Astrocyte (in vitro differentiated cells and primary cell): Measurements from ENCODE around the gene IMMP2L. TPM values are rescaled to one million over a fixed set of nuclear protein-coding genes. Genes with fewer than 3 reads are reported as not detected.

Experiments
- DNase-seq: peaks from one replicate; pipeline ENCODE4 v3.0.0-alpha.2; 2010; ENCODE audit warnings: low read depth
- FAIRE-seq: peaks from 2 replicates; lab custom pipeline; 2011; peaks lifted over from hg19 to GRCh38; lab: Jason Lieb, UNC
- H2AFZ ChIP-seq: 2 replicates; pipeline ENCODE4 v1.6.0; 2012; ENCODE audit warnings: low read depth, low read length, inconsistent platforms
- H3K27ac ChIP-seq: 2 replicates; pipeline ENCODE4 v1.5.1; 2011; ENCODE audit warnings: low read depth, low read length, inconsistent platforms
- H3K27me3 ChIP-seq: 2 replicates; pipeline ENCODE4 v1.6.0; 2011; ENCODE audit warnings: low read length, inconsistent platforms; ENCODE audit not compliant: insufficient read depth
- H3K36me3 ChIP-seq: 2 replicates; pipeline ENCODE4 v1.5.1; 2011; ENCODE audit warnings: low read length, inconsistent platforms; ENCODE audit not compliant: insufficient read depth
- H3K4me1 ChIP-seq: 2 replicates; pipeline ENCODE4 v1.5.1; 2011; ENCODE audit warnings: low read length, inconsistent platforms; ENCODE audit not compliant: insufficient read depth
- H3K4me2 ChIP-seq: 2 replicates; pipeline ENCODE4 v1.6.0; 2012; ENCODE audit warnings: low read length, inconsistent platforms
- H3K4me3 ChIP-seq: 2 replicates; pipeline ENCODE4 v1.5.1; 2011; ENCODE audit warnings: low read depth, mild to moderate bottlenecking, low read length, inconsistent platforms; ENCODE audit not compliant: insufficient read depth
- H3K79me2 ChIP-seq: 2 replicates; pipeline ENCODE4 v1.6.0; 2012; ENCODE audit warnings: mild to moderate bottlenecking, low read length, inconsistent platforms; ENCODE audit not compliant: insufficient read depth
- H3K9ac ChIP-seq: 2 replicates; pipeline ENCODE4 v1.6.0; 2012; ENCODE audit warnings: mild to moderate bottlenecking, low read length, inconsistent platforms
- H3K9me3 ChIP-seq: 2 replicates; pipeline ENCODE4 v1.5.1; 2012; ENCODE audit warnings: low read depth, mild to moderate bottlenecking, low read length, inconsistent platforms; ENCODE audit not compliant: insufficient read depth
- H4K20me1 ChIP-seq: 2 replicates; pipeline ENCODE4 v1.6.0; 2012; ENCODE audit warnings: low read length, inconsistent platforms; ENCODE audit not compliant: insufficient read depth
- H3K27ac Mint-ChIP-seq: one replicate; pipeline ENCODE4 v1.8.0; 2021; ENCODE audit warnings: mild to moderate bottlenecking, mixed read lengths; ENCODE audit not compliant: unreplicated experiment
- H3K27me3 Mint-ChIP-seq: one replicate; pipeline ENCODE4 v1.8.0; 2021; ENCODE audit warnings: low read depth, mixed read lengths; ENCODE audit not compliant: unreplicated experiment
- H3K36me3 Mint-ChIP-seq: one replicate; pipeline ENCODE4 v1.8.0; 2021; ENCODE audit warnings: low read depth, mixed read lengths; ENCODE audit not compliant: unreplicated experiment
- H3K4me1 Mint-ChIP-seq: one replicate; pipeline ENCODE4 v1.8.0; 2021; ENCODE audit warnings: low read depth, mixed read lengths; ENCODE audit not compliant: unreplicated experiment
- H3K4me3 Mint-ChIP-seq: one replicate; pipeline ENCODE4 v1.8.0; 2021; ENCODE audit warnings: mild to moderate bottlenecking, moderate library complexity, mixed read lengths; ENCODE audit not compliant: unreplicated experiment
- H3K9me3 Mint-ChIP-seq: one replicate; pipeline ENCODE4 v1.8.0; 2021; ENCODE audit warnings: mild to moderate bottlenecking, mixed read lengths; ENCODE audit not compliant: unreplicated experiment
- CTCF ChIP-seq: IDR thresholded peaks from 2 replicates; pipeline ENCODE4 v1.5.1; 2011; ENCODE audit warnings: low read depth, mild to moderate bottlenecking, inconsistent platforms, low read length, moderate library complexity; ENCODE audit not compliant: insufficient read depth
- EZH2 ChIP-seq: IDR thresholded peaks from 2 replicates; pipeline ENCODE4 v1.6.1; 2012; ENCODE audit warnings: mild to moderate bottlenecking, low read length, inconsistent platforms; ENCODE audit not compliant: insufficient read depth
- total RNA-seq: library from RNA; stranded (reverse); gene quantifications from 2 replicates; pipeline ENCODE4 v1.2.1, GENCODE V29; 2021

Gene IMMP2L
- total RNA-seq, 1 donor from 2014 or later, result 13.8 TPM

DNA sequence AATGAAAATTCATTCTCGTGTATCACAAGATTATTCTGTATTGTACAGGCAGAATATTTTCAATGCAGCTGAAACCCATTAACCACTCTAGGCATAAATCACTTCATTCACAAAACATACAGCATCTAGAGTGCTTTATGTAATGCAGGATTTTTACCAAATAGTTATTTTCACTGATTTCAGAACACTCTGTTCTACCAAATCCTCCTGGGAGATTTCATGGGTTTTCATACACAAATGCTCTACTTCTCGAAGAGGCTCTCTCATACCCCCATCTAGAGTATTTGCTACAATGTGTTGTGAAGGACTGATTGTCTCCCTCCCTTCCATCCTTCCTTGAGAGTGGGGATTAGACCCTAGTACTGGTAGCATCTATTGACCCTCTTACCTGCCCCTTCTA is 680.6 kb downstream of the IMMP2L start:
- H3K9ac ChIP-seq, result no peak overlapping the region
- no peaks in the 10 kb centered on the region for H3K36me3 ChIP-seq
- no peaks in the 10 kb centered on the region for H3K27me3 ChIP-seq
- Mint-ChIP-seq H3K4me3 (no peak overlapping the region), H3K36me3 (no peaks in the 10 kb centered on the region), H3K27me3 (no peaks in the 10 kb centered on the region), H3K9me3 (no peaks in the 10 kb centered on the region), H3K27ac (no peak overlapping the region), H3K4me1 (no peaks in the 10 kb centered on the region)
- H4K20me1 ChIP-seq, result no peaks in the 10 kb centered on the region
- H2AFZ ChIP-seq, result no peak overlapping the region
- H3K4me2 ChIP-seq, result no peak overlapping the region
- TF ChIP-seq CTCF (no peak), EZH2 (no peak)
- no peaks in the 10 kb centered on the region for H3K79me2 ChIP-seq
- DNase-seq, result no peak
- no peak for FAIRE-seq
- no peak overlapping the region for H3K27ac ChIP-seq
- H3K4me1 ChIP-seq, result no peaks in the 10 kb centered on the region
- H3K4me3 ChIP-seq, result no peak overlapping the region
- H3K9me3 ChIP-seq, result no peaks in the 10 kb centered on the region

DNA sequence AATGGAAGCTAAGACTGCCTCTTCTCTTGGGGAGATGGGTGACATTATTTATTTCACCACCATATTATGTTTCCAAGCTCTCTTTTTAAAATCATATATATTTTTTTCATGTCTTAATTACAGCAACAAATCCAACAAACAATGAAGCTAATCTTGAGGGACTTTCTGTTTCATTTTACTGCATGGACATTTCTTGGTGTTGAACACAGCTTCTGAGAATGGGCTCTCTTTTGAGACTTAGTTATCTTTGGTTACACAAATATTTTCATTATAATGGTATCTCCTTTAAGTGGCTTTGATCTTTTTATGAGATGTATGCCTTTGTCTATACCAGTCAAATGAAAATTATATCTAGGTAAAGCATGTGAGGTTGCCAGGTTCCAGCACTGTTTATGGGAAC is 681.3 kb downstream of the IMMP2L start:
- no peaks in the 10 kb centered on the region for H3K9me3 ChIP-seq
- no peaks in the 10 kb centered on the region for H3K9me3 Mint-ChIP-seq
- FAIRE-seq (no peak), DNase-seq (no peak)
- TF ChIP-seq CTCF (no peak), EZH2 (no peak)
- H3K36me3 ChIP-seq, result no peaks in the 10 kb centered on the region
- no peaks in the 10 kb centered on the region for H3K79me2 ChIP-seq
- H3K27ac Mint-ChIP-seq, result no peak overlapping the region
- no peaks in the 10 kb centered on the region for H3K4me1 Mint-ChIP-seq
- no peaks in the 10 kb centered on the region for H3K27me3 ChIP-seq
- H3K36me3 Mint-ChIP-seq, result no peaks in the 10 kb centered on the region
- no peak overlapping the region for H2AFZ ChIP-seq
- H4K20me1 ChIP-seq, result no peaks in the 10 kb centered on the region
- no peak overlapping the region for H3K27ac ChIP-seq
- H3K4me3 Mint-ChIP-seq, result no peak overlapping the region
- H3K9ac ChIP-seq, result no peak overlapping the region
- H3K4me3 ChIP-seq, result no peak overlapping the region
- H3K27me3 Mint-ChIP-seq, result no peaks in the 10 kb centered on the region
- H3K4me1 ChIP-seq, result no peaks in the 10 kb centered on the region
- H3K4me2 ChIP-seq, result no peak overlapping the region

GRCh38 chr7:110877016-110877415 is 685.3 kb downstream of the IMMP2L start:
- Histone ChIP-seq H3K27ac (no peak overlapping the region), H3K79me2 (no peaks in the 10 kb centered on the region), H2AFZ (no peak overlapping the region), H3K4me3 (no peak overlapping the region), H3K36me3 (no peaks in the 10 kb centered on the region), H3K9ac (no peak overlapping the region), H4K20me1 (no peaks in the 10 kb centered on the region), H3K9me3 (no peaks in the 10 kb centered on the region), H3K4me2 (no peak overlapping the region), H3K4me1 (no peaks in the 10 kb centered on the region), H3K27me3 (no peaks in the 10 kb centered on the region)
- Mint-ChIP-seq H3K9me3 (no peaks in the 10 kb centered on the region), H3K36me3 (no peaks in the 10 kb centered on the region), H3K27me3 (no peaks in the 10 kb centered on the region), H3K27ac (no peak overlapping the region), H3K4me3 (no peak overlapping the region), H3K4me1 (no peaks in the 10 kb centered on the region)
- DNase-seq (no peak), FAIRE-seq (no peak)
- TF ChIP-seq CTCF (no peak), EZH2 (no peak)
